Measurements from ENCODE around the gene NBAS.

DNA sequence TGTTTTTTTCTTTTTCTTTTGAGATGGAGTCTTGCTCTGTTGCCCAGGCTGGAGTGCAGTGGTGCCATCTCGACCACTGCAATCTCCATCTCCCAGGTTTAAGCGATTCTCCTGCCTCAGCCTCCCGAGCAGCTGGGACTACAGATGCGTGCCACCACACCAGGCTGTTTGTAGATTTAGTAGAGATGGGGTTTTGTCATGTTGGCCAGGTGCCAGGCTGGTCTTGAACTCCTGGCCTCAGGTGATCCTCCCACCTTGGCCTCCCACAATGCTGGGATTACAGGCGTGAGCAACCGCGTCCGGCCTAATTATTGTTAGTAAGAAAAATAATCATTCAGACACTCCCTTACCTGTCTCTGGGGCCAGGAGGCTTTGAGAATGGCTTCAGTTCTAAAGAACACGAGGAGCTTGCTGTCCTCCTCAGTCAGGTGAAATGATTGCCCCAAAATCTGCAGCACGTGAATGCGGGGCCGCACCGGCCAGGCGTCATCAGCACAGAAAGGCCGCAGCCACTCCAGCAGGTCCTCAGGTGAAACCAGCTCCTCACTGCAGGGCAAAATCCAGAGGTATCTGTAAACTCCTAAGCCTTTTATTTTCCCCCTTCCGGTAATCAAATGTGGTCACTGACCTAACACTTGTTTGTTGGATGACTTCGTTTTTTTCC is 342.6 kb downstream of the NBAS start:
- TF ChIP-seq, protein P1, sequence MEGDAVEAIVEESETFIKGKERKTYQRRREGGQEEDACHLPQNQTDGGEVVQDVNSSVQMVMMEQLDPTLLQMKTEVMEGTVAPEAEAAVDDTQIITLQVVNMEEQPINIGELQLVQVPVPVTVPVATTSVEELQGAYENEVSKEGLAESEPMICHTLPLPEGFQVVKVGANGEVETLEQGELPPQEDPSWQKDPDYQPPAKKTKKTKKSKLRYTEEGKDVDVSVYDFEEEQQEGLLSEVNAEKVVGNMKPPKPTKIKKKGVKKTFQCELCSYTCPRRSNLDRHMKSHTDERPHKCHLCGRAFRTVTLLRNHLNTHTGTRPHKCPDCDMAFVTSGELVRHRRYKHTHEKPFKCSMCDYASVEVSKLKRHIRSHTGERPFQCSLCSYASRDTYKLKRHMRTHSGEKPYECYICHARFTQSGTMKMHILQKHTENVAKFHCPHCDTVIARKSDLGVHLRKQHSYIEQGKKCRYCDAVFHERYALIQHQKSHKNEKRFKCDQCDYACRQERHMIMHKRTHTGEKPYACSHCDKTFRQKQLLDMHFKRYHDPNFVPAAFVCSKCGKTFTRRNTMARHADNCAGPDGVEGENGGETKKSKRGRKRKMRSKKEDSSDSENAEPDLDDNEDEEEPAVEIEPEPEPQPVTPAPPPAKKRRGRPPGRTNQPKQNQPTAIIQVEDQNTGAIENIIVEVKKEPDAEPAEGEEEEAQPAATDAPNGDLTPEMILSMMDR (IDR thresholded peaks at IDR 0.05; ENCODE audit: low read length) = no peak
- no peak for TF ChIP-seq EZH2 (IDR thresholded peaks at IDR 0.05; ENCODE audit: borderline replicate concordance, low read length)

All from OCI-LY1 (cell line).